Measurements from ENCODE around the gene RALGAPB. TPM values are rescaled to one million over a fixed set of nuclear protein-coding genes. Genes with fewer than 3 reads are reported as not detected.

RALGAPB gene
- total RNA-seq, 2 experiments from 2014 or later, result 29.8 to 31.4 TPM

DNA sequence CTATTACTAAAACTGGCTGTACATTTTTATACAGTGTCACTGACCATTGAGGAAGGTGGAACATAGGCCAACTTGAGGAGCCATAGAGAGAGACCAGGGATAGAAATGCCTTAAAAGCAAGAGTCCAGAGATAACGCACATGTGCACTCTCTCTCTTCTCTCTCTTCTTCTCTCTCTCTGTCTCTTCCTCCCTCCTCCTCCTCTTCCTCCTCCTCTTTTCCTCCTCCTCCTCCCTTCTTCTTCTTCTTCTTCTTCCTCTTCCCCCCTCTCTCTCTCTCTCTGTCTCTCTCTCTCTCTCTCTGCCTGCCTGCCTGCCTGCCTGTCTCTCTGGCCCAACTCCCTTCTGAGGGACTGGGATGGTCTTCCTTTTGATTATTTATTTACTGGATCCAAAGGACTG is 92.0 kb downstream of the RALGAPB start:
- ChIA-PET POLR2A (no interaction called here), CTCF (no interaction called here)

- ChIA-PET POLR2A (no interaction called here), CTCF (no interaction called here)
Measured at GRCh38 chr20:38566036-38566598, 93.5 kb downstream of the RALGAPB start.

DNA sequence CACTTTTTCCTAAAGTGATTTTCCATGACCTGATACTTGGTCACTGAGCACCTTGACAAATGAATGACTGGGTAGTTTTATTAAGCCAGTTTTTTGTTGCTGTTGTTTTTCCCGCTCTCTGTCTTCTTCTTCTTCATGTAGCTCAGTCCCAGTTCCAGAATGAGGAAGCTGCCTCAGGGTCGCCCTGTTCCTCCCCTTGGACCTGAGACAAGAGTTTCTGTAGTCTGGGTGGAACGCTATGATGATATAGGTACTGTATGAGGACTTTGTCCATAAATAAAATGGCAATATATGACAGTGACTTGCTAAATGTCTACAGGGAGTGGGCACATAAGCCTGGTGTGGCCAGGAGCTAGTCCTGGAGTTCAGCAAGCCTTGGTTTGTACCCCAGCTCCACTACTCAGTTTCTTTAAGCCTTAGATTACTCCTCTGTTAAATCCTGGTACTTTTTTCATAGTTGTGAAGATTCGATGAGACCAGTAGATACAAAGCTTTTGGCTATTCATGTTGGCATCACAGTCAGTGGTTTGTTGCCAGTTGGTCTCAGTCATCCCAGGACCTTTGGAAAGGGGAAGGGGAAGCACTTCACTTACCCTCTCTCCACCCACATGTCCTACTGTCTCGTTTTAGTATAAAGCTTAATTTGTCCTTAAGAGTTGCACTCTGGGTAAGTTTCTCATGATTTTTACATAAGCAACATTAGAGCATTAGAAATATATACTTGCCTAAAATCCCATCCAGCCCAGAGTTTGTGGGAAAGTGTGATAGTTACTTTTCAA is 97.3 kb downstream of the RALGAPB start:
- CTCF ChIA-PET, result no interaction called here
- POLR2A ChIA-PET, result no interaction called here

GRCh38 chr20:38573413-38573812 is 100.8 kb downstream of the RALGAPB start:
- ChIA-PET CTCF (no interaction called here), POLR2A (no interaction called here)

GRCh38 chr20:38579219-38579910 is 106.7 kb downstream of the RALGAPB start:
- CTCF ChIA-PET, result no interaction called here
- POLR2A ChIA-PET, result no interaction called here

DNA sequence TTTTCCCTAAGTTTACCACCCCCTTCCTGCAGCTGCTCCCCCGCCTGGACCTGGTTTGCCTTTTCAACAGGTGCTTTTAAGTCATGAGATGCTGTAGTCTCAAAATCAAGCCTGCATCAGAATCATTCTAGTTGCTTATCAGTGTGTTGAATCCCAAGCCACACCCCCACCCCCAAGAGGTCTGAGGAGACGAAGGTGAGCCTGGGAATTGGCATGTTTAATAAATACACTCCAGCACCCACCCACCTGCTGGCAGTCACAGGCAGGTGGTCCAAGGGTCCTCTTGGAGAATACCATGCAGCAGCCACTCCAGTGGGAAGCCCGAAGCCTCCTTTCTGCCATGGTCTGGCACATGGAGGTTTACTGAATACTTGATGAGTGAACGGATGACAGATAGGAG is 107.3 kb downstream of the RALGAPB start:
- CTCF ChIA-PET, result no interaction called here
- POLR2A ChIA-PET, result no interaction called here

DNA sequence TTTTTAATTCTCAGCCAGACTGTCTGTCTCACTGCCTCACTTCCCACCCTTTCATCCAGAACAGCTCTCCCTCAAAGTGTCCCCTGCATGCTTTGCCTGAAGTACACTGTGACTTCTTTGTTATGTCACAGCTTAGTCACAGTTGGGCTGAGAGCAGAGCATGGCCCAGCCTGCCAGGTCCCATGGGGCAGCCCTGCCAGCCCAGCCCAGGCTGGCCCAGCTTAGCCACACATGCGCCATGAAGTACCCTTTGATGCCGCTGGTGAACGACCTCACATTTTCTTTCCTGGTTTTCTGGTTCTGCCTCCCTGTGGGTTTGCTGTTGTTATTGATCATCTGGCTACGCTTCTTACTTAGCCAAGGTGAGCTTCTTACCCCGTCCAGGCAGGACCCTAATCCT is 108.4 kb downstream of the RALGAPB start, which contains the start of gene ADIG:
Gene ADIG, plus strand, starts transcription at position 185 of the 400 bp plus-strand sequence. Its CDS starts 54 bp downstream, at position 239.
- ChIA-PET POLR2A (no interaction called here), CTCF (no interaction called here)

GRCh38 chr20:38581830-38582358 is 109.3 kb downstream of the RALGAPB start:
- ChIA-PET POLR2A (no interaction called here), CTCF (no interaction called here)

DNA sequence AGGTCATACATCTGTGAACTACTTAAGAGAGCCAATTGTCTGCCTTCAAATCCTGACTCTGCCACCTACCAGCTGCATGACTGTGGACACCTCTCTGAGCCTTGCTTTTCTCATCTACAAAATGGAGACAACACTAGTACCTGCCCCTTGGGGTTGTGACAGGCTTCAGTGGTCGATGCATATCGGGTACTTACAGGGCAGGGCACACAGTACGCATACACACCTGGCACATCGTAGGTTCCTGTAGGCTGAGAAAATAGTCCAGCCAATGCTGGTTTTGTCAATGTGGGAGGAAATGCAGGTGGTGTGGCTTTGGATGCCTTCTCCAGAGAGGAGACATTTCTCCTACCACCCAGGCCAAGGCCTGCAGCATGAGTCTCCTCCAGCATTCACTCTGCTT is 110.7 kb downstream of the RALGAPB start:
- CTCF ChIA-PET, result no interaction called here

GRCh38 chr20:38584099-38584763 is 111.6 kb downstream of the RALGAPB start:
- POLR2A ChIA-PET, result no interaction called here

More for the DNA sequence above, 110.7 kb downstream of the RALGAPB start:
- POLR2A ChIA-PET, result no interaction called here

GRCh38 chr20:38585404-38586180 is 112.9 kb downstream of the RALGAPB start:
- CTCF ChIA-PET, result no interaction called here
- POLR2A ChIA-PET, result no interaction called here

More at GRCh38 chr20:38584099-38584763, 111.6 kb downstream of the RALGAPB start:
- CTCF ChIA-PET, result no interaction called here

DNA sequence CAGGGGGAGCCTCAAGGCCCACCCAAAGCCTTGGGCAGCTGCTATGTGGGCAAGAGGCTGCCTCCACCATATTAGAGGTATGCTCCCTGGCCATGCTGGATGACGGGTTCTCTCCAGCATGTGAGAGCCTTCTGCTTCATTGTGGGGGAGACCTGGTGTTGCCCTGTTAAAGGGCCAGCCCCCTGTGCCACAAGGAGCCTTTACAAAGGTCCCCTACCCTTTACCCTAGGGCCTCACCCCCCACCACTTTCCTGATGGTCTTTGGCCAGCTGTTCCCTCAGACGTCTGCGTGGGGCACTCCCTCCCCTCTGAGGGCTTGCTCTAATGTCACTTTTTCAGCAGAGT is 113.5 kb downstream of the RALGAPB start:
- POLR2A ChIA-PET, result no interaction called here

DNA sequence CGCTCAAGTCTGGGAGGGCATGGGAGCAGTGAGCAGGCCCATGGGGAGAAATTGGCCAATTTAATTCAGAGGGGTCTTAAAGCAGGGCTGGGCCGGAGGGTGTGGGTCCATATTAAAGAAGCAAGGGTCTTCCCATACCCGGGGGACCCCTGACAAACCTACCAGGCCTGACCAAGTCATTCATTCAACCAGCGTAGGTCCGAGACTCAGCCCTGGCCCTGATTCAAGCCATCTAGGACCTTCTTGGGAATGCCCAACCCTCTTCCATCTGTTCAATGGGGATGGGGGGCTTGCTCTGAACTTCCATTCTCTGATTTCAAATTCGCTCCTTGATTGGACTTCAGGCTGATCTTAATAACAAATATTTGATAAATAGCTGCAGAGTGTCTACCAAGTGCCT is 115.7 kb downstream of the RALGAPB start:
- ChIA-PET POLR2A (no interaction called here), CTCF (no interaction called here)

More for the DNA sequence above, 113.5 kb downstream of the RALGAPB start:
- CTCF ChIA-PET, result no interaction called here

DNA sequence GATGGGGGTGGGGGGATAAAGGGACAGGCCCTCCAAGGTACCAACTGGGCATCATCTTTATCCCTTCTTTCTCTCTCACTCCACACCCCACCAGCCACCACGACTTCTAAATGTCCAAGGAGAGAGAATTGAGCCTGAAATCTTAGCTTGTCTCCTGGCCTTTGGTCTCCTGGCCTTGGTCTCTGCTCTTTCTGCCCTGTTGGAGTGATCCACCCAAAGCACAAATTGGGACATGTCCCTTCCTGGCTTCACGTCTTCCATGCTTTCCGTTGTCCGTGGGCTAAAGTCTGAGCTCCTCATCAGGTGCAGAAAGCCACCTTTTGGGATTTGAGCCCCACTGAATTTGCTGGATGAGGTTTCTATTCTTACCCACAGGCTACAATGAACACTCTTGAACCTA is 116.7 kb downstream of the RALGAPB start:
- ChIA-PET CTCF (no interaction called here), POLR2A (no interaction called here)

DNA sequence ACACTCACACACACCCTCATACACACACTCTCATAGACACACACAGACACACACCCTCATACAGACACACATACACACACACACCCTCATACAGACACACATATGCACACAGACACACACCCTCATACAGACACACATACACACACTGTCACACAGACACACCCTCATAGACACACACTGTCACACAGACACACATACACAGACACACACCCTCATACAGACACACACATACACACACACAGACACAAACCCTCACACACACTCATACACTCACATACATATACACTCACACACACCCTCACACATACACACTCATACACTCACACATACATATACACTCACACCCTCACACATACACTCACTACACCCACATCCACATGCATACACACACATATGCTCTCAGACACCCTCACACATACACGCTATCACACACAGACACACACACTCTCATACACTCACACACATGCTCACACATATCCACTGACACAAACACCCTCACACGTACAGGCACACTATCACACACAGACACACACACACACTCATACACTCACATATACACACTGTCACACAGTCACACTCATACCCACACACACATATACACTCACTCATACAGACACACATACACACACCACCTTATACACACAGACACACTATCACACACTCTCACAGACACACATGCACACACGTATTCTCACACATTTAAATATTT is 117.5 kb downstream of the RALGAPB start:
- CTCF ChIA-PET, result no interaction called here
- POLR2A ChIA-PET, result no interaction called here

DNA sequence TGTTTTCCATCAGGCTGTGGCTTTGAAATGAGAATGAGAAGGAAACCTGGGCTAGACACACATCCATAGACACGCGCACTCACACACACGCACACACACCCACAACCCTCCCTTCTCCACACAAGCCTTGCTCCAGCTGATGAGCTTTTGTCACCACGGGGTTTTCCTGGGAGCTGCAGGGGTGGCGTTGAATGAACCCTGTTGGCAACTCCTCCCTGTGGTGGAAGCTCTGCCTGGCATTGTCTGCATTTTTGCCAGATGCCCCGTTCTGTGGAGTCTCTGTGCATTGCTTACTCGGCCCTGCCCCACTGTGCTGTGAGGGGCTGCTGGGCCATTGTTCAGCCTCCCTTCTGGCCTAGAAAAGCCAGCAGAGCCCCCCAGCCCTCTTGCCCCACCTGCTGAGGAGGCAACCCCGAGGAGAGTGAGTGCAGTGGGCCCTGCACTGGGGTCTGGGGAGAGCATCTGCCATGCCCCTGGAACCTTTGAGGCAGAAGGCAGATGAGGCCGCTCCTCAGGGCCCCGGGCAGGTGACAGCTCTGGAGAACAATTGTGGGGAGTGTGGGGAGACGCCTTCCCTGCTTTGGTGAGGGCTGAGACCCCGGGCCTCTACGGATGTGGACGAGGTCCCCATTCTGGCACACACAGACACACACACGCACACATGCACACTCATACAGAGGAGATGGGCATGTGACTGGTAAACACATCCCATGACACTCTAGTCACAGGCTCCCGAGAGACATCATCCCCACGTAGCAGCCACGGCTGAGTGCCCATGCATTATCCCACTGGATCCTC is 118.2 kb downstream of the RALGAPB start:
- CTCF ChIA-PET, result no interaction called here

GRCh38 chr20:38591474-38592410 is 119.1 kb downstream of the RALGAPB start:
- CTCF ChIA-PET, result no interaction called here
- POLR2A ChIA-PET, result no interaction called here

More for the DNA sequence above, 118.2 kb downstream of the RALGAPB start:
- POLR2A ChIA-PET, result no interaction called here
